ENCODE data around the gene MBNL1. TPM values are rescaled to one million over a fixed set of nuclear protein-coding genes. Genes with fewer than 3 reads are reported as not detected.

Gene MBNL1
- total and polyA plus RNA-seq, 2 of the 13 experiments (the other 11 are each of a cell fraction or from before 2014, with no cell fraction given) = 27.1 to 55.4 TPM

DNA sequence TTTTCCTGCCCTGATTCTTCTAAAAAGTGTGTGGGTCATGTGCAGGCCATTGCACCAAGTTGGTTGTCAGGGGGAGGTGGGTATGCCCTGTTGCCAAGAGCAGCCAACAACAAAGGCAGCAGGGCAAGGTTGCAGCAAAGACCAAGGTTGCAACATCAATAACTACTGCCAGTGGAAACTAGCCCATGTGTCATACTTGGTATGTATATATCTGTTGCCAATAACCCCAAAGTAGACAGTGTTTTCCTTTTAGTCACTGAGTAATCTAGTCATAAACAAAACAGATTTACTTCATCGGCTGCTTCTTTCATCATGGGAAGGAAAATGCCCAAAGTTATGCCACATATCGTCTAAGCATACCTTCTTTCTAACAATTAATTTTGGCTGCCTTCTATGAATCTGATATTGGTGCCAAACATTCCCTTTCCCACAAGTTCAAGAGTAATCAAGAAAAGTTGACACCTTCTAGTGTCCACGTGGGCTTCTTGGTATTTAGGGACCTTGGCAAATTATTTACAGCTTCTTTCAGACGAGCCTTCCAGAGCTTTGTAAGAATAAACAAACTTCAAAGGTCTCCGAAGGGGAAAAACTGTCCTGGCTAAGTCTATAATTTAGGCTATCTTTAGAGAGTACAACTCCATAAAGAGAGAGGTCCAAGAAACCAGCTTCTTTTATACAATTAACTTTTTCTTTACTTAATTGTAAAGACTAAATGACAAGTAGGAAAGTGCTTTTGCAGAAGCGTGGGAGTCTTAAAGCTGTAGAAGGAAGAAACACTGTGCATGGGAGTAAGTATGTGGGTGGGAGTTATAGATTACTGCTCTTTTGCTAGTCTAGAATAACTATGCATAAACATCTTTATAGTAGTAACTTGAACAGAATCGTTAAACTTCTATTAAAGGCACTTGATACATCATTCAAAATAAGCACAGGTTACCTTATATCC lies 10.0 kb upstream of the MBNL1 start (continued):
- TF ChIP-seq RCOR2 (CRISPR knock-in tag; IDR thresholded peaks at IDR 0.05) (no peak), NR0B2 (CRISPR knock-in tag; IDR thresholded peaks at IDR 0.05) (no peak), CBFB (CRISPR knock-in tag; IDR thresholded peaks at IDR 0.05) (no peak), ZNF33A (CRISPR knock-in tag; IDR thresholded peaks at IDR 0.05; ENCODE audit: borderline replicate concordance) (no peak), ZFP62 (CRISPR knock-in tag; IDR thresholded peaks at IDR 0.05) (no peak), RFX3 (CRISPR knock-in tag; IDR thresholded peaks at IDR 0.05) (peak; percentile 85), ZNF605 (CRISPR knock-in tag; IDR thresholded peaks at IDR 0.05) (no peak), SRY (CRISPR knock-in tag; IDR thresholded peaks at IDR 0.05) (no peak), ZNF841 (CRISPR knock-in tag; IDR thresholded peaks at IDR 0.05; ENCODE audit: borderline replicate concordance) (no peak), ZNF878 (CRISPR knock-in tag; IDR thresholded peaks at IDR 0.05) (no peak), GABPA (IDR thresholded peaks at IDR 0.05; ENCODE audit: low read depth, low read length) (no peak), GABPA (CRISPR knock-in tag; IDR thresholded peaks at IDR 0.05; ENCODE audit: low read depth) (no peak), ZNF792 (CRISPR knock-in tag; IDR thresholded peaks at IDR 0.05) (no peak), KDM4B (CRISPR knock-in tag; IDR thresholded peaks at IDR 0.05) (no peak), PHF8 (CRISPR knock-in tag; IDR thresholded peaks at IDR 0.05) (no peak), CEBPZ (IDR thresholded peaks at IDR 0.05; ENCODE audit: low read length) (no peak), TEAD3 (CRISPR knock-in tag; optimal IDR thresholded peaks at IDR 0.05; ENCODE audit: borderline replicate concordance) (peak; percentile 94), PAWR (CRISPR knock-in tag; IDR thresholded peaks at IDR 0.05; ENCODE audit: borderline replicate concordance) (no peak), ZNF496 (CRISPR knock-in tag; IDR thresholded peaks at IDR 0.05; ENCODE audit: insufficient replicate concordance) (no peak), TOE1 (CRISPR knock-in tag; IDR thresholded peaks at IDR 0.05) (no peak), ZNF136 (CRISPR knock-in tag; IDR thresholded peaks at IDR 0.05; ENCODE audit: low read depth) (no peak), ZNF44 (CRISPR knock-in tag; IDR thresholded peaks at IDR 0.05) (no peak), ZNF335 (CRISPR knock-in tag; IDR thresholded peaks at IDR 0.05) (no peak)
- TF ChIP-seq, protein P1, sequence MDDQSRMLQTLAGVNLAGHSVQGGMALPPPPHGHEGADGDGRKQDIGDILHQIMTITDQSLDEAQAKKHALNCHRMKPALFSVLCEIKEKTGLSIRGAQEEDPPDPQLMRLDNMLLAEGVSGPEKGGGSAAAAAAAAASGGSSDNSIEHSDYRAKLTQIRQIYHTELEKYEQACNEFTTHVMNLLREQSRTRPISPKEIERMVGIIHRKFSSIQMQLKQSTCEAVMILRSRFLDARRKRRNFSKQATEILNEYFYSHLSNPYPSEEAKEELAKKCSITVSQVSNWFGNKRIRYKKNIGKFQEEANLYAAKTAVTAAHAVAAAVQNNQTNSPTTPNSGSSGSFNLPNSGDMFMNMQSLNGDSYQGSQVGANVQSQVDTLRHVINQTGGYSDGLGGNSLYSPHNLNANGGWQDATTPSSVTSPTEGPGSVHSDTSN (CRISPR knock-in tag; IDR thresholded peaks at IDR 0.05; ENCODE audit: borderline replicate concordance) = no peak
- TF ChIP-seq, protein P2, sequence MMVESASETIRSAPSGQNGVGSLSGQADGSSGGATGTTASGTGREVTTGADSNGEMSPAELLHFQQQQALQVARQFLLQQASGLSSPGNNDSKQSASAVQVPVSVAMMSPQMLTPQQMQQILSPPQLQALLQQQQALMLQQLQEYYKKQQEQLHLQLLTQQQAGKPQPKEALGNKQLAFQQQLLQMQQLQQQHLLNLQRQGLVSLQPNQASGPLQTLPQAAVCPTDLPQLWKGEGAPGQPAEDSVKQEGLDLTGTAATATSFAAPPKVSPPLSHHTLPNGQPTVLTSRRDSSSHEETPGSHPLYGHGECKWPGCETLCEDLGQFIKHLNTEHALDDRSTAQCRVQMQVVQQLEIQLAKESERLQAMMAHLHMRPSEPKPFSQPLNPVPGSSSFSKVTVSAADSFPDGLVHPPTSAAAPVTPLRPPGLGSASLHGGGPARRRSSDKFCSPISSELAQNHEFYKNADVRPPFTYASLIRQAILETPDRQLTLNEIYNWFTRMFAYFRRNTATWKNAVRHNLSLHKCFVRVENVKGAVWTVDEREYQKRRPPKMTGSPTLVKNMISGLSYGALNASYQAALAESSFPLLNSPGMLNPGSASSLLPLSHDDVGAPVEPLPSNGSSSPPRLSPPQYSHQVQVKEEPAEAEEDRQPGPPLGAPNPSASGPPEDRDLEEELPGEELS (CRISPR knock-in tag; IDR thresholded peaks at IDR 0.05) = peak; percentile 63
